Mesendoderm (in vitro differentiated cells): Measurements from ENCODE around the gene ISG20.

ENCODE experiments used
- DNase-seq: peaks from one replicate; pipeline ENCODE4 v3.0.0; 2013
- H2AK5ac ChIP-seq: 2 replicates; pipeline ENCODE4 v1.6.1; 2013; ENCODE audit warnings: low read length, inconsistent platforms
- H2BK120ac ChIP-seq: 2 replicates; pipeline ENCODE4 v1.6.1; 2013; ENCODE audit warnings: low read depth, mild to moderate bottlenecking, low read length, moderate library complexity, mixed read lengths
- H2BK15ac ChIP-seq: replicated peaks from 2 replicates; pipeline ENCODE4 v1.6.1; 2013; ENCODE audit warnings: low read depth, mild to moderate bottlenecking, moderate library complexity
- H2BK5ac ChIP-seq: 2 replicates; pipeline ENCODE4 v1.6.1; 2013; ENCODE audit warnings: low read length, inconsistent platforms
- H3K18ac ChIP-seq: 2 replicates; pipeline ENCODE4 v1.6.1; 2013; ENCODE audit warnings: mild to moderate bottlenecking, low read length, mixed read lengths
- H3K23ac ChIP-seq: one replicate; pipeline ENCODE4 v1.6.1; 2013; ENCODE audit warnings: low read length
- H3K27ac ChIP-seq: 2 replicates; pipeline ENCODE4 v1.5.1; 2013; ENCODE audit warnings: low read depth, mild to moderate bottlenecking, inconsistent platforms, low read length, moderate library complexity
- H3K27me3 ChIP-seq: 2 replicates; pipeline ENCODE4 v1.6.1; 2013; ENCODE audit warnings: low read length, control low read depth, mild to moderate bottlenecking, inconsistent platforms; ENCODE audit not compliant: insufficient read depth, poor library complexity
- H3K36me3 ChIP-seq: 2 replicates; pipeline ENCODE4 v1.6.1; 2013; ENCODE audit warnings: low read length, inconsistent platforms; ENCODE audit not compliant: control insufficient read depth, insufficient read depth
- H3K4ac ChIP-seq: one replicate; pipeline ENCODE4 v1.6.1; 2013; ENCODE audit warnings: low read depth, mild to moderate bottlenecking, low read length, moderate library complexity
- H3K4me1 ChIP-seq: 2 replicates; pipeline ENCODE4 v1.6.1; 2013; ENCODE audit warnings: low read depth, low read length, inconsistent platforms; ENCODE audit not compliant: control insufficient read depth
- H3K4me2 ChIP-seq: 2 replicates; pipeline ENCODE4 v1.6.1; 2013; ENCODE audit warnings: low read length
- H3K4me3 ChIP-seq: 2 replicates; pipeline ENCODE4 v1.5.1; 2013; ENCODE audit warnings: mild to moderate bottlenecking, low read length
- H3K56ac ChIP-seq: one replicate; pipeline ENCODE4 v1.6.1; 2013; ENCODE audit warnings: low read length
- H3K79me1 ChIP-seq: 2 replicates; pipeline ENCODE4 v1.6.1; 2013; ENCODE audit warnings: low read length, inconsistent platforms
- H3K79me2 ChIP-seq: 2 replicates; pipeline ENCODE4 v1.6.1; 2013; ENCODE audit warnings: mild to moderate bottlenecking, low read length; ENCODE audit not compliant: control insufficient read depth, insufficient read depth
- H3K9ac ChIP-seq: 2 replicates; pipeline ENCODE4 v1.6.1; 2013; ENCODE audit warnings: low read length, inconsistent platforms
- H4K5ac ChIP-seq: one replicate; pipeline ENCODE4 v1.6.1; 2013; ENCODE audit warnings: low read length
- H4K8ac ChIP-seq: one replicate; pipeline ENCODE4 v1.6.1; 2013; ENCODE audit warnings: low read depth, mild to moderate bottlenecking, control low read depth, low read length, moderate library complexity
- WGBS: extraction: QIAGEN DNeasy Blood & Tissue Kit; methylation state at CpG from one replicate; pipeline ENCODE4 v1.1.7; 2013; ENCODE audit warnings: low lambda C conversion rate, missing lambda C conversion rate; ENCODE audit not compliant: insufficient coverage; ENCODE audit errors: extremely low coverage; 5-methylcytosine and 5-hydroxymethylcytosine counted together

Gene ISG20

DNA sequence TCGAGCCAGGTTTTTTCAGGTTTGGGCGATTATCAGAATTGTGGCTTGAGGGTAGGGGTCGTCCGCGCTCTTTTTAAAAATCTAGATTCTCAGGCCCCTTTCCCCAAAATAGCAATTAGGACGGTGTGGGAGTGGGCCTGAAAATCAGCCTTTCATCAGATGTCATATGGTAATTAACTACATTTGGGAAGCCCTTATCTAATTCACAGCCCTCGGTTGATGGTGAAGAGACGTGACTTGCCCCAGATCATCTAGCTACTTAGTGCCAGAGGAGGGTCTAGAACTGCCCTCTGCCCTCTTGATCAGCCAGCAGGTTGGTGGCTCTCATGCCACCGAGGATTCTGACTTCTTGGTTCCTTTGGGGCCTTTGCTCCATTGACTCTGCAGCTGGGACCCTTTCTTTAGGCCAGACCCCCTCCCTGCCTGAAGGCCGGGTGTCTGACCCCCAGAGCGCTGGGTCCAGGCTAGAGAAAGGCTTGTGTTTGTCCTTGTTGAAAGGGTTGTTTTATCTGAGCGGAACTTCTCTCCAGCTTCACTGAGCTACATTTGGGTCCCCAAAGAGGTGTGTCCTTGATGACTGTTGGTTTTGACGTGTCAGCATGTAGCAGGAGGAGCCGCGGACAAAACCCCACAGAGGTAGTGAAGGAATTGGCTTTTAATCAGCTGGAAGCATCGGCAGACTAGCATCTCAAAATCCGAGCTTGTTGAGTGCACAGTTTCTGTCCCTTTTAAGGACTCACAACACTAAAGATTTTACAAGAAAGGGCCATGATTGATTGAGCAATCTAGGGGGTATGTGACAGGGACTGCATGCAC lies 16.8 kb upstream of the ISG20 start:
- Histone ChIP-seq H3K56ac (peak overlapping the region; percentile 99), H2BK5ac (peak overlapping the region; percentile 95), H2BK15ac (no peak overlapping the region), H4K5ac (no peak overlapping the region), H3K4ac (peak overlapping the region; percentile 97), H3K9ac (peak overlapping the region; percentile 99), H3K4me3 (peak overlapping the region; percentile 86), H3K18ac (peak overlapping the region; percentile 46), H3K36me3 (peaks cover 10% of the 10 kb centered on the region), H4K8ac (no peak overlapping the region), H3K79me2 (peaks cover 56% of the 10 kb centered on the region), H2AK5ac (peak overlapping the region; percentile 82), H3K23ac (peak overlapping the region; percentile 92), H3K27me3 (no peaks in the 10 kb centered on the region), H3K27ac (peak overlapping the region; percentile 76), H3K4me1 (peaks cover 10% of the 10 kb centered on the region), H3K4me2 (peak overlapping the region; percentile 87), H2BK120ac (peak overlapping the region; percentile 39), H3K79me1 (peaks cover 14% of the 10 kb centered on the region)
- WGBS: no CpG with 5 or more reads among the region's 17 CpGs
- no peak for DNase-seq

DNA sequence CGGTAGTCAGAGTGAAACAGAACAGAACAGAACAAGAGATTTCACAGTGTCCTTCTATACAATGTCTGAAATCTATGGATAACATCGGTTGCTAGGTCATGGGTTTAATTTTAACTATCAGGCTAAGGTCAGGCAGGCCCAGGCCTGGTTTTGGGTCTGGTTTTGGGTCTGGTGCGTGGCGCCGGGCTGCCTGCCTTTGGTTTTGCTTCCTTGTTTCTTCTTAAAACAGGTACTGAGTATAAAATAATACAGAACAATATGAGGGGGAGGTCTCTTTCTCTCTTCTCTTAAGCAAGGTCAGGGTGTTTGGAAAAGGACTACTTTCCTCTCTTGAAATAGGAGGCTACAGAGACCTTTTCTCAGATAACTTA lies 16.2 kb upstream of the ISG20 start:
- Histone ChIP-seq H3K4ac (no peak overlapping the region), H4K8ac (no peak overlapping the region), H3K36me3 (peaks cover 13% of the 10 kb centered on the region), H3K79me2 (peaks cover 62% of the 10 kb centered on the region), H3K79me1 (peaks cover 18% of the 10 kb centered on the region), H3K23ac (peak overlapping the region; percentile 92), H3K4me3 (peak overlapping the region; percentile 86), H4K5ac (no peak overlapping the region), H3K56ac (peak overlapping the region; percentile 99), H3K4me2 (peak overlapping the region; percentile 87), H3K27me3 (no peaks in the 10 kb centered on the region), H3K18ac (no peak overlapping the region), H3K27ac (no peak overlapping the region), H2BK5ac (no peak overlapping the region), H2BK120ac (no peak overlapping the region), H3K9ac (peak overlapping the region; percentile 99), H2AK5ac (no peak overlapping the region), H3K4me1 (peaks cover 10% of the 10 kb centered on the region), H2BK15ac (no peak overlapping the region)
- WGBS: no CpG with 5 or more reads among the region's 5 CpGs
- DNase-seq: no peak

DNA sequence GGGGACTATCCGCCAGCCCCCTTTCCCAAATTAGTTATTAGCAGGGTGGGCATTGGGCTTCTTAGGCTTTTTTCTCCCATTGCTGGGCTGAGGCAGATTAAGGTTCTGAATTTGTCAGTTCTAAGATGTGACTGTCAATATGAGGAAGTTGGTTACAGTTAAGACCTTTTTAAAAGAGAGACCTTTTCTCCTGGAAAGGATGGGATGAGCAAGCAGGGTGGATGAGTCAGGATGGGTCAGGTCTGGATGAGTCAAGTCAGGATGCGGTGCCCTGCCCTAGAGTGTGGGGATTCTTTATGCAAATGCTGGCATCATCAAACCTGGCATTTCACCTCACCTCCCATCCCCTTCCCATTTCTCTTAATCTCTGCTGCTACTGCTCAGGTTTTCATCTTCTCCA lies 15.8 kb upstream of the ISG20 start:
- Histone ChIP-seq H3K4me2 (peak overlapping the region; percentile 46), H3K27me3 (no peaks in the 10 kb centered on the region), H2BK120ac (no peak overlapping the region), H3K4me1 (peaks cover 10% of the 10 kb centered on the region), H4K5ac (no peak overlapping the region), H3K79me2 (peaks cover 65% of the 10 kb centered on the region), H4K8ac (no peak overlapping the region), H3K18ac (no peak overlapping the region), H3K56ac (no peak overlapping the region), H3K23ac (no peak overlapping the region), H3K4me3 (no peak overlapping the region), H3K36me3 (peaks cover 13% of the 10 kb centered on the region), H3K79me1 (peaks cover 21% of the 10 kb centered on the region), H2BK15ac (no peak overlapping the region), H2BK5ac (no peak overlapping the region), H2AK5ac (no peak overlapping the region), H3K9ac (peak overlapping the region; percentile 55), H3K4ac (no peak overlapping the region), H3K27ac (no peak overlapping the region)
- DNase-seq: peak; percentile 70
- no CpG with 5 or more reads among the region's 2 CpGs for WGBS

DNA sequence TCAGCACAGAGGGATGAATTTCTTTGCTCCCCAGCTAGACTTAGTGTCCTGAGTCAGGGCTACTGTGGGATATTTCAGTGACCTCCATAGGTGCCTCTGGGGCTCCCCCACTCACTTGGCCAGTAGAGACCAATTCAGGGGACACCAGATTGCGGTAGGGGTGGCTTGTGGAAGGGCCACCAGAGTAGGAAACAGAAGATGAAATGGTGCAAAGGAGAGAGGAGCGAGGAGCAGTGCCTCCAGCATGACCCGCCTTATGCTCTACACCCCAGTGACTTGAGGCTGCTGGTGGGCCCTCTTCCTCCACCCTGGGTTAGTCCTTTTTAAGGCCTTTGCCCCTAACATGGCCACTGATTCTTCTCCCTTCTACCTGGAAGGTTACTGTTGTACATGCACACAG lies 15.2 kb upstream of the ISG20 start:
- Histone ChIP-seq H4K8ac (no peak overlapping the region), H3K9ac (peak overlapping the region; percentile 55), H3K79me1 (peaks cover 25% of the 10 kb centered on the region)

DNA sequence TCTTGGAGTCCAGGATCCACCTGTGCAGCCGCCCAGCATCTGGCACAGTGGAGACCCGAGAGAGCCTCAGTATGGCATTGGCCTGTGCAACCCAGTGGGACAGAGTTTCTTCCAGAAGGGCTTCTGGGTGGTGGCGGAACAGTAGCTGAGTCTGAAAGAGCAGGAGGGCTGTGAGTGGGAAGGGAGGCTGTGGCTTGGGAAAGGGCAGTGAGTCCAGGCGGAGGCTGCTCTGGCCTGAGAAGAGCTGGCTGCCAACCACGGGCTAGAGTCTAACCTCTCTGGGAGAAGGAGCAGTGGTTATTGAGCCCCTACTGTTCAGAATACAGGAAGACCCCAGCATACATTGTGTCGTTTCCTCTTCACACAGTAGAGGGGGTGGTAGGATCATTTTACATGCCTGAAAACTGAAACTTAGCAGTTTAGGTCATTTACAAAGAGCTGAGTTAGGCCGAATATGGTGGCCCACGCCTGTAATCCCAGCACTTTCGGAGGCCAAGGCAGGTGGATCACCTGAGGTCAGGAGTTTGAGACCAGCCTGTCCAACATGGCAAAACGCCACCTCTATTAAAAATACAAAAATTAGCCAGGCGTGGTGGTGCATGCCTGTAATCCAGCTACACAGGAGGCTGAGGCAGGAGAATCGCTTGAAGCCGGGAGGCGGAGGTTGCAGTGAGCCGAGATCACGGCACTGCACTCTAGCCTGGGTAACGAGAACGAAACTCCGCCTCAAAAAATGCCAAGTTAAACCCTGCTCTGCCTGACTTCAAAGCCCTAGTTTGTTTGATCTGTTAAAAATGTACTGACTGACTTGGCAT lies 14.5 kb upstream of the ISG20 start:
- no peak overlapping the region for H3K27ac ChIP-seq
- no CpG with 5 or more reads among the region's 19 CpGs for WGBS
- no peak overlapping the region for H4K5ac ChIP-seq
- H3K79me1 ChIP-seq: peaks cover 30% of the 10 kb centered on the region
- H3K9ac ChIP-seq: peak overlapping the region; percentile 55
- peaks cover 72% of the 10 kb centered on the region for H3K79me2 ChIP-seq
- H3K4me1 ChIP-seq: peaks cover 10% of the 10 kb centered on the region
- peaks cover 19% of the 10 kb centered on the region for H3K36me3 ChIP-seq
- H3K27me3 ChIP-seq: no peaks in the 10 kb centered on the region
- no peak overlapping the region for H2BK5ac ChIP-seq
- peak overlapping the region; percentile 46 for H3K4me2 ChIP-seq
- no peak overlapping the region for H3K4ac ChIP-seq
- no peak overlapping the region for H3K4me3 ChIP-seq
- H2AK5ac ChIP-seq: no peak overlapping the region
- H4K8ac ChIP-seq: no peak overlapping the region
- no peak overlapping the region for H3K23ac ChIP-seq
- no peak overlapping the region for H2BK15ac ChIP-seq
- no peak overlapping the region for H2BK120ac ChIP-seq
- H3K18ac ChIP-seq: no peak overlapping the region
- DNase-seq: peak; percentile 67
- peak overlapping the region; percentile 80 for H3K56ac ChIP-seq

More for the DNA sequence above, 15.2 kb upstream of the ISG20 start:
- no peak overlapping the region for H3K23ac ChIP-seq
- H3K4me3 ChIP-seq: no peak overlapping the region
- H3K27ac ChIP-seq: no peak overlapping the region
- H3K79me2 ChIP-seq: peaks cover 69% of the 10 kb centered on the region
- no peak overlapping the region for H2AK5ac ChIP-seq
- H2BK120ac ChIP-seq: no peak overlapping the region
- no peak overlapping the region for H3K18ac ChIP-seq
- peaks cover 15% of the 10 kb centered on the region for H3K36me3 ChIP-seq
- no peak for DNase-seq
- H4K5ac ChIP-seq: no peak overlapping the region
- peak overlapping the region; percentile 80 for H3K56ac ChIP-seq
- no peak overlapping the region for H2BK15ac ChIP-seq
- H3K4me1 ChIP-seq: peaks cover 10% of the 10 kb centered on the region
- H3K4me2 ChIP-seq: peak overlapping the region; percentile 46
- no CpG with 5 or more reads among the region's 3 CpGs for WGBS
- H2BK5ac ChIP-seq: no peak overlapping the region
- H3K27me3 ChIP-seq: no peaks in the 10 kb centered on the region
- H3K4ac ChIP-seq: no peak overlapping the region
